H1 (cell line): ENCODE measurements around the gene FCAMR. TPM values are rescaled to one million over a fixed set of nuclear protein-coding genes. Genes with fewer than 3 reads are reported as not detected.

Source experiments
- CTCF ChIA-PET: fragments of 300-600 bp; sonication (Branson Sonifier 250); formaldehyde crosslinking; loops from one replicate; lab custom pipeline; 2021; ENCODE audit not compliant: partially characterized antibody; lab: Charles Lee
- POLR2A ChIA-PET: fragments of 300-600 bp; sonication (Branson Sonifier 250); formaldehyde crosslinking; loops from one replicate; lab custom pipeline; 2021; ENCODE audit warnings: inconsistent platforms; ENCODE audit not compliant: partially characterized antibody; lab: Charles Lee
- DNase-seq, 2 experiments: peaks; one replicate each; pipeline versions ENCODE4 v3.0.0 to v3.0.0-alpha.2; 2010 to 2022; ENCODE audit warnings: low spot score in 2 of 2, low read depth in 1 of 2, mixed read lengths in 1 of 2
- FAIRE-seq: peaks from 2 replicates; lab custom pipeline; 2011; peaks lifted over from hg19 to GRCh38; lab: Jason Lieb, UNC
- H2AFZ ChIP-seq: 2 replicates; pipeline ENCODE4 v1.8.1; 2012; ENCODE audit warnings: low read length, inconsistent platforms
- H2AK5ac ChIP-seq: 2 replicates; pipeline ENCODE4 v1.6.1; 2013; ENCODE audit warnings: low read depth, low read length
- H2BK120ac ChIP-seq: replicated peaks from 2 replicates; pipeline ENCODE3; 2013; ENCODE audit warnings: low read depth, low read length, inconsistent platforms
- H2BK12ac ChIP-seq: 2 replicates; pipeline ENCODE4 v1.6.1; 2013; ENCODE audit warnings: low read depth, low read length
- H2BK15ac ChIP-seq: 2 replicates; pipeline ENCODE4 v1.6.1; 2013; ENCODE audit warnings: low read length
- H2BK20ac ChIP-seq: 2 replicates; pipeline ENCODE4 v1.6.1; 2013; ENCODE audit warnings: low read length
- H2BK5ac ChIP-seq: 2 replicates; pipeline ENCODE4 v1.6.1; 2013; ENCODE audit warnings: low read depth, low read length
- H3K14ac ChIP-seq: 2 replicates; pipeline ENCODE4 v1.6.1; 2013; ENCODE audit warnings: inconsistent platforms; ENCODE audit not compliant: insufficient read length
- H3K18ac ChIP-seq: 2 replicates; pipeline ENCODE4 v1.6.1; 2013; ENCODE audit warnings: low read length; ENCODE audit errors: extremely low read depth
- H3K23ac ChIP-seq: 2 replicates; pipeline ENCODE4 v1.6.1; 2013; ENCODE audit warnings: inconsistent platforms; ENCODE audit not compliant: insufficient read length
- H3K23me2 ChIP-seq: 2 replicates; pipeline ENCODE4 v1.6.1; 2013; ENCODE audit warnings: low read depth, low read length
- H3K27ac ChIP-seq: 2 replicates; pipeline ENCODE4 v1.6.1; 2011; ENCODE audit warnings: low read depth, low read length, inconsistent platforms
- H3K27me3 ChIP-seq, 4 experiments: replicated peaks in 1 of 4; 1 replicate in 1 of 4; 2 replicates in 3 of 4; pipeline versions ENCODE4 v1.6.1 to v1.8.1; 2011 to 2013; ENCODE audit warnings: low read length in 3 of 4, mild to moderate bottlenecking in 3 of 4, inconsistent platforms in 2 of 4, mixed read lengths in 2 of 4, moderate library complexity in 1 of 4; ENCODE audit not compliant: control insufficient read depth in 3 of 4, insufficient read depth in 3 of 4; ENCODE audit errors: extremely low read depth in 1 of 4
- H3K36me3 ChIP-seq, 4 experiments: 2 replicates each; pipeline versions ENCODE4 v1.6.1 to v1.8.1; 2011 to 2013; ENCODE audit warnings: mild to moderate bottlenecking in 4 of 4, low read length in 3 of 4, moderate library complexity in 2 of 4, control low read depth in 1 of 4, inconsistent platforms in 1 of 4; ENCODE audit not compliant: insufficient read depth in 4 of 4, control insufficient read depth in 2 of 4
- H3K4ac ChIP-seq: replicated peaks from 2 replicates; pipeline ENCODE3; 2013; ENCODE audit warnings: low read length, low read depth, mixed read lengths, inconsistent platforms; ENCODE audit not compliant: insufficient read length
- H3K4me1 ChIP-seq, 4 experiments: replicated peaks in 1 of 4; 1 replicate in 1 of 4; 2 replicates in 3 of 4; pipeline versions ENCODE4 v1.6.1 to v1.8.1; 2011 to 2013; ENCODE audit warnings: low read length in 3 of 4, inconsistent platforms in 2 of 4, mixed read lengths in 1 of 4; ENCODE audit not compliant: insufficient read depth in 4 of 4, control insufficient read depth in 3 of 4
- H3K4me2 ChIP-seq, 2 experiments: 2 replicates each; pipeline versions ENCODE4 v1.6.1 to v1.8.1; 2011 to 2013; ENCODE audit warnings: low read depth in 2 of 2, low read length in 2 of 2, control low read depth in 1 of 2, inconsistent platforms in 1 of 2, mild to moderate bottlenecking in 1 of 2; ENCODE audit not compliant: insufficient read depth in 1 of 2
- H3K4me3 ChIP-seq, 4 experiments: fragments of 200-600, 300-600 bp in 1 of 4; sonication (generic), shearing (Covaris generic), sonication (Bioruptor Twin) in 1 of 4; 2 replicates each; pipeline versions ENCODE4 v1.5.1 to v1.8.1; 2011 to 2016; ENCODE audit warnings: low read length in 4 of 4, low read depth in 3 of 4, control low read depth in 2 of 4, inconsistent platforms in 2 of 4, mild to moderate bottlenecking in 2 of 4, mixed read lengths in 1 of 4, moderate library complexity in 1 of 4; ENCODE audit not compliant: insufficient read depth in 2 of 4; ENCODE audit errors: extremely low read depth in 1 of 4
- H3K56ac ChIP-seq: replicated peaks from 2 replicates; pipeline ENCODE3; 2013; ENCODE audit warnings: low read depth, mild to moderate bottlenecking, mixed read lengths, low read length, inconsistent platforms; ENCODE audit not compliant: insufficient read length
- H3K79me1 ChIP-seq: 2 replicates; pipeline ENCODE4 v1.6.1; 2013; ENCODE audit warnings: low read depth, low read length, control low read depth
- H3K79me2 ChIP-seq, 2 experiments: 2 replicates each; pipeline versions ENCODE4 v1.6.1 to v1.8.1; 2012 to 2013; ENCODE audit warnings: low read length in 2 of 2, mild to moderate bottlenecking in 2 of 2, inconsistent platforms in 1 of 2; ENCODE audit not compliant: insufficient read depth in 2 of 2, control insufficient read depth in 1 of 2
- H3K9ac ChIP-seq, 4 experiments: replicated peaks in 1 of 4; 1 replicate in 1 of 4; 2 replicates in 3 of 4; pipeline versions ENCODE4 v1.6.1 to v1.8.1; 2011 to 2013; ENCODE audit warnings: low read depth in 3 of 4, low read length in 3 of 4, control low read depth in 2 of 4, mild to moderate bottlenecking in 2 of 4, moderate library complexity in 2 of 4, inconsistent platforms in 1 of 4; ENCODE audit errors: extremely low read depth in 1 of 4
- H3K9me3 ChIP-seq, 2 experiments: 2 replicates each; pipeline versions ENCODE4 v1.6.1 to v1.8.1; 2012 to 2013; ENCODE audit warnings: mild to moderate bottlenecking in 2 of 2, moderate library complexity in 2 of 2, control low read depth in 1 of 2, inconsistent platforms in 1 of 2, low read depth in 1 of 2, low read length in 1 of 2, mixed read lengths in 1 of 2; ENCODE audit not compliant: insufficient read depth in 2 of 2
- H4K20me1 ChIP-seq, 2 experiments: replicated peaks in 1 of 2; 2 replicates each; pipeline versions ENCODE3 to v1.8.1; 2011 to 2013; ENCODE audit warnings: inconsistent platforms in 2 of 2, low read length in 2 of 2, mild to moderate bottlenecking in 1 of 2; ENCODE audit not compliant: insufficient read depth in 2 of 2, control insufficient read depth in 1 of 2
- H4K5ac ChIP-seq: 2 replicates; pipeline ENCODE4 v1.6.1; 2013; ENCODE audit warnings: low read length, low read depth, mixed read lengths, inconsistent platforms; ENCODE audit not compliant: insufficient read length
- H4K8ac ChIP-seq: 2 replicates; pipeline ENCODE4 v1.8.0; 2013; ENCODE audit warnings: mild to moderate bottlenecking, moderate library complexity, low read length, inconsistent platforms; ENCODE audit not compliant: insufficient read depth; ENCODE audit errors: extremely low read depth
- H4K91ac ChIP-seq: replicated peaks from 2 replicates; pipeline ENCODE3; 2013; ENCODE audit warnings: low read length, mixed read lengths, inconsistent platforms; ENCODE audit not compliant: insufficient read length
- FOSL1 ChIP-seq: IDR thresholded peaks from 2 replicates; pipeline ENCODE4 v1.6.1; 2011; ENCODE audit warnings: mild to moderate bottlenecking, low read depth, low read length, moderate library complexity; ENCODE audit not compliant: insufficient read depth
- GTF2F1 ChIP-seq: IDR thresholded peaks from 2 replicates; pipeline ENCODE4 v1.6.1; 2012; ENCODE audit warnings: low read depth, low read length, improper control_type of control experiment, borderline replicate concordance
- JUN ChIP-seq: IDR thresholded peaks from 2 replicates; pipeline ENCODE4 v1.6.1; 2011; ENCODE audit warnings: low read depth, mild to moderate bottlenecking, improper control_type of control experiment, low read length
- NANOG ChIP-seq: IDR thresholded peaks from 2 replicates; pipeline ENCODE4 v1.6.1; 2011; ENCODE audit warnings: low read length, low read depth, mild to moderate bottlenecking, inconsistent platforms; ENCODE audit not compliant: insufficient read depth, poor library complexity, severe bottlenecking
- WGBS, 2 experiments: shearing (Covaris generic) in 1 of 2; methylation state at CpG; one replicate each; pipeline versions ENCODE4 v1.1.6 to v1.1.7; 2013 to 2015; ENCODE audit warnings: low lambda C conversion rate in 2 of 2, mixed read lengths in 2 of 2, inconsistent platforms in 1 of 2, low coverage in 1 of 2, missing lambda C conversion rate in 1 of 2; ENCODE audit not compliant: insufficient replicate concordance in 2 of 2, insufficient coverage in 1 of 2, insufficient read length in 1 of 2; ENCODE audit errors: extremely low coverage in 1 of 2, missing lambda C conversion rate in 1 of 2; 5-methylcytosine and 5-hydroxymethylcytosine counted together
- polyA plus RNA-seq, 7 experiments: library from polyadenylated mRNA; depleted of rRNA in 3 of 7; stranded (reverse) in 5 of 7; unstranded in 2 of 7; fragments of >200 nt in 5 of 7; fragments of 200-250 nt in 2 of 7; gene quantifications; 1 replicate in 5 of 7; 2 replicates in 1 of 7; 4 replicates in 1 of 7; pipeline versions ENCODE4 v1.2.1 to v1.2.3, GENCODE V29; 2011 to 2013; ENCODE audit warnings: missing spikeins in 2 of 7, mixed read lengths in 2 of 7
- total RNA-seq: library from RNA; stranded (reverse); fragmentation: NEBNext Ultra II Directional; extraction: Animal tissue kit (Norgen Biotek cat#: 25700); gene quantifications from 2 replicates; pipeline ENCODE4 v1.2.1, GENCODE V29; 2021

The FCAMR gene
- total and polyA plus RNA-seq, 2 of the 8 experiments (the other 6 are each of a cell fraction or from before 2014, with no cell fraction given): not detected

- no peak overlapping the region for H2AK5ac ChIP-seq
- POLR2A ChIA-PET: no interaction called here
- H3K4ac ChIP-seq: no peak overlapping the region
- no peak overlapping the region for H3K9ac ChIP-seq
- H3K79me1 ChIP-seq: no peaks in the 10 kb centered on the region
- TF ChIP-seq FOSL1 (no peak), NANOG (no peak), JUN (no peak), GTF2F1 (no peak)
- no peaks in the 10 kb centered on the region for H3K23me2 ChIP-seq
- H3K4me1 ChIP-seq: no peaks in the 10 kb centered on the region
- no peak overlapping the region for H4K91ac ChIP-seq
- no peak overlapping the region for H2BK120ac ChIP-seq
- no peak overlapping the region for H2BK12ac ChIP-seq
- FAIRE-seq: no peak
- H3K27me3 ChIP-seq: no peaks in the 10 kb centered on the region
- CTCF ChIA-PET: interaction anchor here (0.7 to 6.3 kb wide), 10 partner anchors 10 to 246 kb away, joined by 3 to 81 read pairs (median 4); partner anchors contain the start of gene IL20
- H3K36me3 ChIP-seq: no peaks in the 10 kb centered on the region
- H3K9me3 ChIP-seq: no peaks in the 10 kb centered on the region
- no peak overlapping the region for H3K4me2 ChIP-seq
- no peak overlapping the region for H2BK20ac ChIP-seq
- no peak overlapping the region for H3K27ac ChIP-seq
- no peak overlapping the region for H3K23ac ChIP-seq
- no peak overlapping the region for H3K18ac ChIP-seq
- no peaks in the 10 kb centered on the region for H4K20me1 ChIP-seq
- DNase-seq: no peak
- no peak overlapping the region for H3K56ac ChIP-seq
- H2BK5ac ChIP-seq: no peak overlapping the region
- no peak overlapping the region for H3K4me3 ChIP-seq
- no peak overlapping the region for H2AFZ ChIP-seq
- H4K8ac ChIP-seq: no peak overlapping the region
- no peak overlapping the region for H3K14ac ChIP-seq
- H4K5ac ChIP-seq: no peak overlapping the region
- no peaks in the 10 kb centered on the region for H3K79me2 ChIP-seq
- H2BK15ac ChIP-seq: no peak overlapping the region
- 89% methylated on average over 2 of the region's 2 CpGs; no CpG with 5 or more reads in 1 of the 2 experiments for WGBS, 2 experiments
These were observed 882 bp upstream of the FCAMR start for GRCh38 chr1:206971029-206971655.
